ENCODE measurements around the gene KLK14. TPM values are rescaled to one million over a fixed set of nuclear protein-coding genes. Genes with fewer than 3 reads are reported as not detected.

Gene KLK14
- total RNA-seq, 1 experiment from 2014 or later = 0.26 TPM

DNA sequence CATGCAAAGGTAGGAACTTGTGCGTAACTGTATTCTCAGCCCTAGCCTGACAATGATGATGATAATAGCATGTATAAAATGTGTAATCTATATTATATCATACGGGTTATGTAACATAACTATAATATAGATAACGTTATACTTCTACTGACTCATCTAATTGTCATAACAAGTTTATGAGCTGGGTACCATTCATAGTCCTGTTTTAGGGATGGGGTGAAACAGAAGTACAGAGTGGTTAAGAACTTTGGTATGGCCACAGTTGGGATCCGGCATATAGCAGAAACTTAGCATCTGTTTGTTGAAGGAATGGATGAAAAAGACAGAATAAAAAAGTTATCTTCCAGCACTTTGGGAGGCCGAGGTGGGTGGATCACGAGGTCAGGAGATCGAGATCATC, 20.3 kb upstream of the KLK14 start:
- Histone ChIP-seq H2BK12ac (ENCODE audit: insufficient read length, low read depth, low read length) (no peak overlapping the region), H4K8ac (replicated peaks; ENCODE audit: insufficient read length, low read depth, low read length) (no peak overlapping the region), H2BK120ac (ENCODE audit: low read depth, low read length, poor library complexity, severe bottlenecking) (no peak overlapping the region), H3K4me1 (ENCODE audit: insufficient read depth, low read length) (peaks cover 3% of the 10 kb centered on the region; the same call in 1 of the 2 replicates), H3K23ac (ENCODE audit: insufficient read length, low read depth, low read length) (no peak overlapping the region), H3K56ac (ENCODE audit: insufficient read length, low read depth, low read length) (no peak overlapping the region), H3K18ac (ENCODE audit: insufficient read length, low read depth, low read length) (no peak overlapping the region), H3T11ph (ENCODE audit: low read length) (no peak overlapping the region), H2BK5ac (ENCODE audit: insufficient read length, low read length) (no peak overlapping the region), H3K79me2 (ENCODE audit: insufficient read depth, low read length) (no peaks in the 10 kb centered on the region), H3K14ac (ENCODE audit: insufficient read depth, low read length) (no peak overlapping the region), H4K5ac (ENCODE audit: insufficient read length, low read depth, low read length) (no peak overlapping the region), H3K27me3 (ENCODE audit: insufficient read depth, low read length) (no peaks in the 10 kb centered on the region), H4K20me1 (ENCODE audit: control insufficient read depth, insufficient read depth, insufficient read length) (no peaks in the 10 kb centered on the region), H3K9ac (ENCODE audit: extremely low read depth, insufficient read length, low read length) (no peak overlapping the region), H3K79me1 (ENCODE audit: insufficient read depth, low read depth, low read length, poor library complexity, severe bottlenecking) (no peaks in the 10 kb centered on the region), H3K4ac (ENCODE audit: low read depth, low read length) (no peak overlapping the region), H2BK15ac (ENCODE audit: low read depth, low read length) (no peak overlapping the region), H3K4me2 (ENCODE audit: insufficient read depth, insufficient read length, low read length) (no peak overlapping the region), H3K9me3 (ENCODE audit: control insufficient read depth, low read depth, low read length) (no peaks in the 10 kb centered on the region), H2BK20ac (ENCODE audit: low read depth, low read length, poor library complexity, severe bottlenecking) (no peak overlapping the region), H3K27ac (ENCODE audit: insufficient read length, low read depth, low read length) (no peak overlapping the region), H2AK5ac (ENCODE audit: insufficient read length, low read length) (no peak overlapping the region), H3K23me2 (ENCODE audit: insufficient read length, low read depth, low read length, poor library complexity, severe bottlenecking) (peaks cover 6% of the 10 kb centered on the region), H4K91ac (ENCODE audit: insufficient read length, low read depth, low read length) (no peak overlapping the region), H2AFZ (ENCODE audit: low read length) (no peak overlapping the region)
- TF ChIP-seq, protein P1, sequence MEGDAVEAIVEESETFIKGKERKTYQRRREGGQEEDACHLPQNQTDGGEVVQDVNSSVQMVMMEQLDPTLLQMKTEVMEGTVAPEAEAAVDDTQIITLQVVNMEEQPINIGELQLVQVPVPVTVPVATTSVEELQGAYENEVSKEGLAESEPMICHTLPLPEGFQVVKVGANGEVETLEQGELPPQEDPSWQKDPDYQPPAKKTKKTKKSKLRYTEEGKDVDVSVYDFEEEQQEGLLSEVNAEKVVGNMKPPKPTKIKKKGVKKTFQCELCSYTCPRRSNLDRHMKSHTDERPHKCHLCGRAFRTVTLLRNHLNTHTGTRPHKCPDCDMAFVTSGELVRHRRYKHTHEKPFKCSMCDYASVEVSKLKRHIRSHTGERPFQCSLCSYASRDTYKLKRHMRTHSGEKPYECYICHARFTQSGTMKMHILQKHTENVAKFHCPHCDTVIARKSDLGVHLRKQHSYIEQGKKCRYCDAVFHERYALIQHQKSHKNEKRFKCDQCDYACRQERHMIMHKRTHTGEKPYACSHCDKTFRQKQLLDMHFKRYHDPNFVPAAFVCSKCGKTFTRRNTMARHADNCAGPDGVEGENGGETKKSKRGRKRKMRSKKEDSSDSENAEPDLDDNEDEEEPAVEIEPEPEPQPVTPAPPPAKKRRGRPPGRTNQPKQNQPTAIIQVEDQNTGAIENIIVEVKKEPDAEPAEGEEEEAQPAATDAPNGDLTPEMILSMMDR (conservative IDR thresholded peaks at IDR 0.05) = no peak
- Mint-ChIP-seq H3K4me1 (peaks cover 5 to 6% of the 10 kb centered on the region in 2 experiments), H3K4me3 (no peak overlapping the region), H3K27ac (no peak overlapping the region), H3K27me3 (ENCODE audit: low read depth) (no peaks in the 10 kb centered on the region), H3K36me3 (ENCODE audit: insufficient read depth in 1 of 3, low read depth in 3 of 3) (peaks cover 0 to 29% (median 6%) of the 10 kb centered on the region in 3 experiments; a peak in 4 of 7 replicates), H3K9me3 (no peaks in the 10 kb centered on the region)
- no peak for DNase-seq
- no CpG with 5 or more reads among the region's 7 CpGs for WGBS (ENCODE audit: extremely low coverage, insufficient read length, low lambda C conversion rate)

Data from H9 (cell line).